GM19238 (cell line): Measurements from ENCODE around the gene SLC4A7.
A peak's percentile ranks its signal among the peaks of the same experiment; 100 is the strongest.
"Not testable (repeated sequence)": the region's sequence is repeated elsewhere in the genome, so short reads cannot be mapped to it uniquely, and the experiment has no call there.

Experiments
- DNase-seq: peaks from one replicate; pipeline ENCODE4 v3.0.0; 2011; ENCODE audit warnings: low spot score; ENCODE audit not compliant: insufficient read length

The SLC4A7 gene

DNA sequence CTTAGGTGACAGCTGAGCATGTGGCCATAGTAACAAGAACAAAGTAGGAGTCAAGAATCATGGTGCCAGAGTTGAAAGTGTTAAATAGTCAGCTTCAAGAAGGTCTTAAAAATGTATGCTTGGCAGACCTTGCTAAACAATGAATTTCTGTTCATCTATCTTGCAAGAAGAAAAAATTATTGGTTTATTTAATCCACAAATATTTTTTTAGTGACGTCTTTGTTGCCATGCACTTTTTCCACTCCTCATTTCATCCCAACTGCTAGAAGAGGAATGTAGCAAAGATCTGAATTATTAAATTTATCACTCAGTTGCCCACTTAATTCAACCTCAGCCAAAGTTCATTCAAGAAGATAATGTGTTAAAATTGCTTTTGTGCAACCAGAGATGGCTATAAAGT is 3.2 kb upstream of the SLC4A7 start:
- no peak for DNase-seq

DNA sequence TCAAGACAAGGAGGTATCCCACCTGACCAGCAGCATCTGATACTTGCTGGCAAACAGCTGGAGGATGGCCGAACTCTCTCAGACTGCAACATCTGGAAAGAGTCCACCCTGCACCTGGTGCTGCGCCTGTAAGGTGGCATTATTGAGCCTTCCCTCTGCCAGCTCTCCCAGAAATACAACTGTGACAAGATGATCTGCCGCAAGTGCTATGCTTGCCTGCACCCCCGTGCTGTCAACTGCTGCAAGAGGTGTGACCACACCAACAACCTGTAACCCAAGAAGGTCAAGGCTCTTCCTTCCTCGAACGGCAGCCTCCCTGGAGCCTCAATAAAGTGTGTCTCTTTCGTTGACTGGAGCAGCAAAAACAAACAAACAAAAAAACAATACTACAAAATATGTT is 2.2 kb upstream of the SLC4A7 start:
- no peak for DNase-seq

DNA sequence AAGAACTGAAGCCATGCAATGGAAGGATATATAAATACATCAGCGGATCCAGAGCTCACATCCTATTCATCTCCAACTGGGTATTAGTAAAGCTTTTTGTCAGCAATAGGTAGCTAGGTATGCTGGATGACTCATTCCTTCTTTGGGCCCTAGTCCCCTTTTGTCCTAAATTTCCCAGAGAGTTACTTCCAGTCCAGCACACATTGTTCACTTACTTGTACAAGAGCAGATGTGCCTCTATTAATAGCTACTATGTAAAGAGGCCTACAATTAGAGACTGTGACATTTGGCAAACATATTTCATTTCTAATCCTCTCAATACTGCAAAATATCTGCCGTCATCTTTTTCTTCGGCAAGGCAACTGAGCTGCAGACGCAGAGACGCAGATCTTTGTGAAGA is 1.7 kb upstream of the SLC4A7 start:
- no peak for DNase-seq

DNA sequence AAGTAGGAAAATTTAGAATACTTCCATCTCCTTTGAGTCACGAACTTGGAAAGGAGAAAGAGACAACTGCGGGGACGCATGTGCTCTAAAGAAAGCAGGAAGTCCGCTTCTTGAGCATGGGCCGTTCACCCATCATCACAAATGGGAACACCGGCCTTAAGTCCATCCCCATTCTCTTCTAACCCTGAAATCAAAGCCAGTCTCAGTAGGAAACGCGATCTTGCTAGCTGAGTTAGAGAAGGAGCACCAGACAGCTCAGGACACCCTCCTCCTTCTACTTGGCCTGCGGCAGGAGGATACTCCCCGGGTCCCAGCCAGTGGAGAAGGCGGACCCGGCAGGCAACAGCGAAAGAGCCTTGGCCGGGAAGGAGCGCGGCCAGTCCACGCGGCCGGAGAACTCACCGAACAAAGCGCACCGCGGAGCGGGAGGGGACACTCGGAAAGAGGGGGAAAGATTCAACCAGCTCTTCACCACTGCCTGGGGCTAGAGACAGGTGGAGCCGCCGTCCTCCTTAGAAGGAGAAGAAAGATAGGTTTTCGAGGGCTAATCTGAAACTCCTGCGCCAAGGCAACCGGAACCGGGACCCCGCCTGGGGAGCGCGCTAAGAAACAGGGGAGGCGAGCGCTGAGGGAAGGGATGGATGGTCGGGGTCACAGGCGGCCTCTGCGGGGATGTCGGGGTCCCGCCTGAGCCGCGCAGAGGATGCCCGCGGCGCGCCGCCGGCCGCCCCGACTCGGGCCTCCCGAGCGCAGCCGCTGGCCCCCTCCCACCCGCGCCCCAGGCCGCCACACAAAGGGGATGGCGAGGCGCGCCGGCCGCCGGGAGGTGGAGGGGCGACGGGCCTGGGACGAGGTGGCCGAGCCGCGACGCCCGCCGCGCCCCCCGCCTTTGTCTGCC is 818 bp downstream of the SLC4A7 start:
- DNase-seq, result peak; percentile 22

DNA sequence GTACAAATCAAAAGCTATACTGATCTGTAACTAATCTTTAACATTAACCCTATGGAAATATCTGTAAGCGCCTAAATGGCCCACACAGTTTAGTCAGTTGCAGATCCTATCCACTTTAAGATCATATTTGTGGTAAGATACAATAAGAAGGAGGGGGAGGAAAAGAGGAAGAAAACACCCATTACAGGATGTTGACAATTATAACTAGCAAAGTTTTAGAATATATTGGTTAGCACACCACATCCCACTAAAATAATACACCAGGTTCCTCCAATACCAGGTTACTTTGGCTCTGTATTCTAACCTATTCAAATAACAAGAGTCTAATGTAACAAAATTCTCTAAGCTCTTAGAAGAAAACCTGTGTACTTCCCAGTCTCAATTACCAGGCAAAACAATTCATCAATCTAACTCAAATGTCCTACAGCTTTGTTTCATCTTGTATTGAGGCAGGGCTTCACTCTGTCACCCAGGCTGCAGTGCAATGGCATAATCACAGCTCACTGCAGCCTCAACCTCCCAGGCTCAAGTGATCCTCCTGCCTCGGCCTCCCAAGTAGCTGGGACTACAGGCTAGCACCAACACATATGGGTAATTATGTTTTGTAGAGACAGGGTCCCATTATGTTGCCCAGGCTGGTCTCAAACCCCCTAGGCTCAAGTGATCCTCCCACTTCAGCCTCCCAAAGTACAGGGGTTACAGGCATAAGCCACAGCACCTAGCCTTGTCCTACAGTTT is 4.2 kb downstream of the SLC4A7 start:
- DNase-seq, result no peak

DNA sequence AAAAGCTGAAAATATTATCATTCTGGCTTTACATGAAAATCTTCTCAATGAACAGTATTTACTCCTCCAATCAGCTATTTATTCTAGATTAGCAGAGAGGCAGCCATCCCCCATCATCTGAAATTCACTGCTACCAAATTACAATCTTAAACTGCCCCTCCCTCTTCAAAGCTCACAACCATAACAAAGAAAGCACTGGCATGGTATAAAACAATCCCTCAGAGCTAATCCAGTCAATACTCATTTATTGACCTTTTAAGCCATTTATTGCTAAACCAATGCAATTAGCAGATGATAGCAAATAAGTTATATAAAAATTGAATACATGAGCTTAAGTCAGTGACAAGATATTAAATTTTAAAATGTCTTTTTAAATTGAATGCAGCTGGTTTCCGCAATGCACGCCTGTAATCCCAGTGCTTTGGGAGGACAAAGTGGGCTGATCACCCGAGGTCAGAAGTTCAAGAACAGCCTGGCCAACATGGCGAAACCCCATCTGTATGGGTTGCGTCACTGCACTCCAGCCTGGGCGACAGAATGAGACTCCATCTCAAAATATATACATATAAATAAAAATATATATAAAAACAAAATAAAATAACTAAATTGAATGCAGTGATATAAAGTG is 12.1 kb downstream of the SLC4A7 start:
- DNase-seq, result no peak

DNA sequence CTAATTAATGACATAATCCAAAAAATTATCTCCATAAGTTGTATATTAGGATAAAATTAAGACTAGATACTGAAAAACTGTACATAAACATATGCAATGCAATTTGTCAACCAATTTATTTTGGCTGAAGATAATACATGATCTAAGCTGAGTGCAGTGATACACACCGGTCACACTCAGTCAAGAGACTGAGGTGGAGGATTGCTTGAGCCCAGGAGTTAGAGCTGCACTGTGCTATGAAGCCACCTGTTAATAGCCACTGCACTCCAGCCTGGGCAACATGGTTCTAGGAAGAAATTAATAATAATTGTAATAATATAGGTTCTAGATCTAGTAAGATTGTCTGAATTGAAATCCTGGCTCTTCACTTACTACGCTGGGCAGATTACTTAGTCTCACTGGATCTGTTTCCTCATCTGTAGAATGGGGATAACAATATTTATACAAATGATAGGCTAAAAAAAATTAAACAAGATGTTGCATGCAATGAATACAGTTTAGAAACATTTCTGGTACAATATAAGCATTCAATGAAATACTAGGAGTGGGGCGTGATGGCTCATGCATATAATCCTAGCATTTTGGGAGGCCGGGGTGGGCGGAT is 15.8 kb downstream of the SLC4A7 start:
- DNase-seq, result no peak

DNA sequence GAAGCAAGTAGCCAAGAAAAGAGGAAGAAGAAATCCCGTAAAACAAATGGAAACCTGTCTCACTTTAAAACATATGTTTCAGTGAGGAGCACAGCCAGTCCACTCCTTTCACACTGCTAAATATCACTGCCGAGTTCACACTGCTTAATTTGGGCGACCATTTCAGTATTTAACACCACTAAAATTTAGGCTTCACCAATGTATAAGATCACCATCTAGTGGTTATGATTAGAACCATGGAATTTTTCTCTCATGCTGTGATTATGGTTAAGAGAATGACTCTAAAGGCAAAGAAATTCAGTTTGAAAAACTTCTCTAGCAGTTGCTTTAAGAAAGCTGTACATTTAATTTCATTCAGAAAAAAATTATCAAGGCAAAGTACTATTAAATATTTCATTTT is 16.6 kb downstream of the SLC4A7 start:
- DNase-seq, result peak; percentile 18

DNA sequence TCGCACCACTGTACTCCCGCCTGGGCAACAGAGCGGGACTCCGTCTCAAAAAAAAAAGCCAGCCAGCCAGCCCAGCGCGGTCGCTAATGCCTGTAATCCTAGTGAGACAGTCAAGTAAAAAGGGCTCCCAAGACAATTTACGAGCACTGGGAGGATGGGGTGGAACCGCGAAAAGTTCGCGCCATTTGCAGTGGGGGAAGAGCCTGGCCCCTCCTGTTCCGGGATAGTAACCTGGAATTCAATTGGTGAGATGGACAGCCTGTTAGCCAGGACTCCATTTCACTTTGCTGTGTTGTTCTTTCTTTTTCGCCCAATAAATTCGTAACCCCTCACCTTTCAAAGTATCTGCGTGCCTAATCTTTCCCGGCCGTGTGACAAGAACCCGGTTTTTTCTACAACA is 19.5 kb downstream of the SLC4A7 start:
- no peak for DNase-seq

DNA sequence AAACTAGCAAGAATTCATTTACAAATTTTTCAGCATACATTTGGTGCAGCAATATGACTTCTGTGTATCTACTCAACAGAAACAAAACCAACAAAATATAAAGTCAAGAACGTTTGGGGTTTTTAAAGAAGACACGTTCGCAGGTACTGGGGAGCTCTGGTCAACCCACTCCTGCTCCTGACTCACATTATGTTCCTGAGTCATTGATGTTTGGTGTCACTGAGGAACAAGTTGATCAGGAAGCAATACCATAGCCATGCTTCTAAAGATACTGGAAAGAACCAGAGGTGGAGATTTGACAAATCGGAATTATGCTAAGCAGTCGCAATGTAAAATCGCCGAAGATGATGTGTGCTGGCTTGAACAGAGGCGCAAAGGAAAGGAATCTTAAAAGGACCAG is 22.0 kb downstream of the SLC4A7 start:
- no peak for DNase-seq

DNA sequence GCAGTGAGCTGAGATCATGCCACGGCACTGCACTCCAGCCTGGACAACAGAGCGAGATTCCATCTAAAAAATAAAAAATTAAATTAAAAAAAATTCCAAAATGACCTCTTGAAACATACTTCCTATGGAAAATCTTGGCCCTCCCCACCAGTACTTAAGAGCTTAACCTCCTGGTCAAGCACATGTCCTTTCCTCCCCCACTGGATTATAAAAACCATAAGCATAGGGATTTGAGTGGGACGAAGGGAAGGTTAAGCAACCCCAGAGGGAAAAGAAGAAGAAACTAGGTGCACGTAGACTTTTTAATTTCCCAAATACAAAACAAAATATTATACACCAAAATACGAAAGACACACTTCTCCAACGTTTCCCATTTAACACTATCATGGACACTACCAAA is 25.3 kb downstream of the SLC4A7 start:
- DNase-seq, result no peak

DNA sequence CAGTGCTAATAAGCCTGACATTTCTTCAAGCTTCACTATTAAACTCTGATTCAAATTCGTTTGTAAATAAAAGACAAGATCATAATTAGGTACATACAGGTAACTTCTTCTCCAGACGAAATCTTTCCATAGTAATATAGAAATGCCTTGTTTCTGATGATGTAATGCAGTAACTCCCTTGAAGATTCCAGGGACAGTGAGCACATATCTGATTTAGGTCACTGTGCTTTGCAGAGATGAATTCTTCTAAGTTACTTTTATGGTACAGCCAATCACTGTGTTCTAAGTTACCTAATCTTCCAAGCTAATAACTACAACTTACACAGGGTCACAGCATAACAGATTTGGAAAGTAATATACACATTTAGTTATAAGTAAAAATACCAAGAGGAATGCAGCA is 27.6 kb downstream of the SLC4A7 start:
- DNase-seq, result no peak

DNA sequence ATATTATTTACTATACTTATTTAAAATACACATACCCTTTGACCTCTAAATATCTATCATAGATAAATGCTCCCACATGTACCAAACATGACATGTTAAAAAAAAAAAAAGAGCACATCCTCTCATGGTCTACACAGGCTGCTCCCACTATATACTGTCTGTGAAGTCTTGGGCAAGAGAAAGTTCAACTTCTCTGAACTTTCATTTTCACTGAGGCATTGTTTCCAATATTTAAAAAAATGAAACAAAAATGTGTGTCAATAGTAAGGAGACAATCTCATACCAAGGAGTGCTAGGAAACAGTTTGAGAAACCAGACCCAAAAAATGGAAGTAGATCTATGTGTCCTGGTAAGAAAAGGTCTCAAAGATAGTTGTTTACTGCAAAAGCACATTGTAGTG is 29.3 kb downstream of the SLC4A7 start:
- no peak for DNase-seq

DNA sequence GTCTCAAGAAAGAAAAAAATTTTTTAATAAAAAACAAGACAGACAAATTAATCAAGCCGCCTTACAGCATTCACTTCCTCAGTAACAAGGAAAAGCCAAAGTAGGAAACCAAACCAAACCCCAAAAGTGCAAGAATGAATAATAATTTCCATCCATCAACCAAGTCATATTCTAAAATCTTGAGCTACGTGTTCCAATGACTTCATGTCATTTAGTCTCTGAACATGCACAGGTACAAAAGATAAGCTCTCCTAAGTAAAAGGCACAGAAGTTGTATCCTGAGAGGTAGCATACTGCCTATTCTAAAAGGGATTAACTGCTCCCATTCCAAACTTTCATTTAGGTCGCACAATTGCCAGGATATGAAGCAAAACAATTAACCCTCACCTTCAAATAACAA is 29.7 kb downstream of the SLC4A7 start:
- no peak for DNase-seq

DNA sequence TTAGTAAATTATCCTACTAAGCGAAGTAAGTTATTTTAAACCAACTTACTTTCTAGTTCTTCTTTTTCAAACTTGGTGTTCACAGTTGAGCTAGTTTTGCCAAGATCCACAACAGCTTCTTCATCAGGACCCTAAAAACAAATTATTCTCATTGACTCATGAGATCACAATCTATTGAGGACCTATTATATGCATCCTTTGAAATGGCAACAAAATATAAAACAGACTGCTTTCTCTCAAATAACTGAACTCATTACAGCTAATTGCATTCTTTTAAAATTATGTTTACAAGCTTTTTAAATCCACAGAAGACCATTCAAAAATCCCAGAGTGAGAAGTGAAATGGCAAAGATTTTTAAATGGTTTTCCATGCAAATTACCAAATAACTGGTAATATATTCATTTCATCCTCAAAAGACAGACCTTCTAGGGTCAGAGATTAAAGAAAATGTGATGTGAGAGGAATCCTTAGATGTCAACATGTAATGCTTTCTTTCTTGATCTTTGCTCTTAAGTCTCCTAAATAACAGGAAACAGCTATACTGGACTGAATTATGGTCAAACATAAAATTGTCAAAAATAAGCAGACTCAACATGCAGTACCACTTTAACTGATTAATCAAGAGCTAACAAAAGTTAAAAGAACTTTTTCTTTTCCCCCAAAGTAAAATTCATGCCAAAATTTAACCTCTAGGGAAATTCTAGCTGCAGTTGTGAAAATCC is 31.7 kb downstream of the SLC4A7 start:
- no peak for DNase-seq

DNA sequence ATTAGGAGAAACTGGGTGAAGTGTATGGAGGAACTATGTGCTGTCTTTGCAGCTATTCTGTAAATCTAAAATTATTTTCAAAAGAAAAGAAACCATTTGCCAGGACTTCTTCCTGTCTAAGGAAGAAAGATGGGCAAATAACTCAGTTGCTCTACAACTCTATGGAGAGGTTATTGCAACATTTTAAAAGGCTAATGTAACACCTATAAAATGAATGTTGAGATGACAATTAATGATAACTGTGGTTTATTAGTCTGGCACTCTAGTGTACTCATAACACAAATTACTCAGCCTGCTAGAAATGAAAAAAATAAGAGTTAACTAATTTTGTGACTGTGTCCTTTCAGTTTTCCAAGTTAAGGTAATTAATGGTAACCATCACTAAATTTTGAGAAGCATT is 32.3 kb downstream of the SLC4A7 start:
- no peak for DNase-seq

DNA sequence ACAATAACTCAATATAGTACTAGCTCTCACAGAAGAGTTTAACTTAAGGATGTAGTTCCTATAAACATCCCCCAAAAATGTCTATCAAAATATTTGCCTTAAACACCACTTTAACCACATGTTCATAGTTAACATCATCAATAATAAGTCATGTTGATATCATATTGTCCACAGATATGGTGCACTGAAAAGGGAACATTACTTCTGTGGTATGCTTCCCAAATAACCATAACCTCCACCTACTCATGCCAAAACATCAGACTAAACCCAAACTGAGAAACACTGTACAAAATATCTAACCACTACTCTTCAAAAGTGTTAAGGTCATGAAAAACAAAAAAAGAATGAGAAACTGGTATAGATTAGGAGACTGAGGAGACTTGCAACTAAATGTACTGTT is 32.9 kb downstream of the SLC4A7 start:
- no peak for DNase-seq

DNA sequence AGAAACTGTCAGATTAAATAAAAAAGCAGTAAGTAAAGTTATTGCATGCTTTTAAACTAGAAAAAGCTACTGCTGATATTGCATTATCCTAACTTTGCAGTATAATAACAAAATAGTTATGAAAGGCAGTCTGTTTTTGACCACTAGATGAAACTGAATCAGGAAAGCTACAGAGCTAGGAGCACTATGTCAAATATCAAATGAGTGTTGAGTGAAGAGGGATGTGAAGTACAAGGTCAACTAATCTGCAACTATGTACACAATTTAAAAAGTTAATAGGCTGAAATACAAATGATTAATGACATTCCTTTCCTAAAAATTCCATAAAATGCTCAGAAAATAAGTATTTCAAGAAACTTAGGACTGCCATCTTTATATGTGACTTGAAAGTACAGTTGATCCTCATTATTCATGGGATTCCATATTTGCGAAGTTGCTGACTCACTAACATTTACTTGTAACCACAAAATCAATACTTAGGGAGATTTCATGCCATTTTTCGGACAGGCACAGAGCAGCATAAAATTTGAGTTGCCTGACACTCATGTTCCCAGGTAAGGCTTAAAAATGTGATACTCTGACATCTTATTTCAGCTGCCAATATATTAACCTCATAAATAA is 34.5 kb downstream of the SLC4A7 start:
- no peak for DNase-seq

DNA sequence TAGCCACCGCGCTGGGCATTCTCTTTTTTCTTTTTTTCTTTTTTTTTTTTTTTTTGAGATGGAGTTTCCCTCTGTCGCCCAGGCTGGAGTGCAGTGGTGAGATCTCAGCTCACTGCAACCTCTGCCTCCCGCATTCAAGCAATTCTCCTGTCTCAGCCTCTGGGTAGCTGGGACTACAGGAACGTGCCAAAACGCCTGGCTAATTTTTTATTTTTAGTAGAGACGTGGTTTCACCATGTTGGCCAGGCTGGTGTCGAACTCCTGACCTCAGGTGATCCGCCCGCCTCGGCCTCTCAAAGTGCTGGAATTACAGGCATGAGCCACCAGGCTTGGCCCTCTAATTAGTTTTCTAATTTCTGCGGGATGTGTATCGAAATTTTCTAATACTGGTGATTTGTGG is 41.2 kb downstream of the SLC4A7 start:
- DNase-seq, result not testable (repeated sequence)

DNA sequence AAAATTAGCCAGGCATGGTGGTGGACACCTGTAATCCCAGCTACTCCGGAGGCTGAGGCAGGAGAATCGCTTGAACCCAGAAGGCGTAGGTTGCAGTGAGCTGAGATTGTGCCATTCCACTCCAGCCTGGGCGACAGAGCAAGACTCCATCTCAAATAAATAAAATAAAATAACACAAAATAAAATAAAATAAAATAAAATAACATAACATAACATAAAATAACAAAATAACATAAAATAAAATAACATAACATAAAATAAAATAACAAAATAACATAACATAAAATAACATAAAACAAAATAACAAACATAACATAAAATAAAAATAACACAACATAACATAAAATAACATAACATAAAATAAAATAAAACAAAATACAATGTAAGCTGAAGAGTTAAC is 45.8 kb downstream of the SLC4A7 start:
- not testable (repeated sequence) for DNase-seq

DNA sequence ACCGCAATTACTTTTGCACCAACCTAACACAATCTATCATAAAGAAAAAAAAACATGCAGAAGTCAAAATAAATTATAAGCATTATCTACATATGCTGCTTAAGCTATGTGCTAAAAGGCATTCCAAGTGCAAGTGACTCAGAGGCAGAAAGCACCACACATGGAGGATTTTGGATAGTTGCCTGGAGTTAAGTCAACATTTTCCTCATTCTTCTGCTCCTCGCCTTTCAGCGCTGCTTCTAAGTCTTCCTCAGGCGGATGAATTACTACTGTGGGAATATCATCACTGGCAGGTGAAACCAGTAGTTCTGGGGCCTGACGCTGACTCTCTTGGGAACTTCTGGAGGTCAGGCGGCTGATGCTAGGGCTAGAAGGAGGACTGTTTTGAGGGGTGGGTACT is 53.1 kb downstream of the SLC4A7 start:
- no peak for DNase-seq
